LNCAP (cell line): ENCODE data around the gene ST8SIA2.

Experiments used
- TF ChIP-seq, protein P1 (sequence below): fragments of 450-650 bp; IDR thresholded peaks from 2 replicates; pipeline ENCODE4 v1.5.1; 2017; ENCODE audit warnings: mild to moderate bottlenecking

Gene ST8SIA2

DNA sequence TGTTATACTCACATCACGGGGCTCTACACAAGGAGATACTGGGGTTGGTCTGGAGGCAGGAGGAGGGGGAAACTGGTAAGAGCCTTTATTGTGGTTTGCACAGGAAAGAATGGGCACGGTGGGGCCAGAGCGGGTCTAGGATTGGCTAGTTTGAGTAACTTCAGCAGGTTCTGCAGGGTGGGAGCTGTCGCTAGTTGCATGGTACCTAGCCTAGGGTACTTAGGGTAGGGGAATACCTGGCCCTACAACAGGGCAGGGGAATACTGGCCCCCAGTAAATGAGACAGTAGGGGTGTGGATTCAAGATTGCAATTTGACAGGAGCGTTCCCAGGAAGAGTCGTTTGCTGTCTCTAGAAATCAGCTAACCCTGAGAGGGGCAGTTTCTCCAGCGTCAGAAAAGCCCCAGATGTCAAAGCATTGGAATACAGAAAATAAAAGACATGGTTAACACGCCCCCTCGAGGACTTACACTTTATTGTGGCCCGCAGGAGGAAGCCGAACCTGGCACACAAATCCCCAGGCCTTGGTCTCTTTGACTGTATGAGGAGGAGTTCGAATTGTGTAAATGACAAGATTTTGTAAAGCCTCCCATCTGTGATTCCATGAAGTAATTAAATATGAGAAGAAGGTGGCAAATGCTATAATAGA lies 32.0 kb downstream of the ST8SIA2 start:
- TF ChIP-seq, protein P1, sequence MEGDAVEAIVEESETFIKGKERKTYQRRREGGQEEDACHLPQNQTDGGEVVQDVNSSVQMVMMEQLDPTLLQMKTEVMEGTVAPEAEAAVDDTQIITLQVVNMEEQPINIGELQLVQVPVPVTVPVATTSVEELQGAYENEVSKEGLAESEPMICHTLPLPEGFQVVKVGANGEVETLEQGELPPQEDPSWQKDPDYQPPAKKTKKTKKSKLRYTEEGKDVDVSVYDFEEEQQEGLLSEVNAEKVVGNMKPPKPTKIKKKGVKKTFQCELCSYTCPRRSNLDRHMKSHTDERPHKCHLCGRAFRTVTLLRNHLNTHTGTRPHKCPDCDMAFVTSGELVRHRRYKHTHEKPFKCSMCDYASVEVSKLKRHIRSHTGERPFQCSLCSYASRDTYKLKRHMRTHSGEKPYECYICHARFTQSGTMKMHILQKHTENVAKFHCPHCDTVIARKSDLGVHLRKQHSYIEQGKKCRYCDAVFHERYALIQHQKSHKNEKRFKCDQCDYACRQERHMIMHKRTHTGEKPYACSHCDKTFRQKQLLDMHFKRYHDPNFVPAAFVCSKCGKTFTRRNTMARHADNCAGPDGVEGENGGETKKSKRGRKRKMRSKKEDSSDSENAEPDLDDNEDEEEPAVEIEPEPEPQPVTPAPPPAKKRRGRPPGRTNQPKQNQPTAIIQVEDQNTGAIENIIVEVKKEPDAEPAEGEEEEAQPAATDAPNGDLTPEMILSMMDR = no peak

DNA sequence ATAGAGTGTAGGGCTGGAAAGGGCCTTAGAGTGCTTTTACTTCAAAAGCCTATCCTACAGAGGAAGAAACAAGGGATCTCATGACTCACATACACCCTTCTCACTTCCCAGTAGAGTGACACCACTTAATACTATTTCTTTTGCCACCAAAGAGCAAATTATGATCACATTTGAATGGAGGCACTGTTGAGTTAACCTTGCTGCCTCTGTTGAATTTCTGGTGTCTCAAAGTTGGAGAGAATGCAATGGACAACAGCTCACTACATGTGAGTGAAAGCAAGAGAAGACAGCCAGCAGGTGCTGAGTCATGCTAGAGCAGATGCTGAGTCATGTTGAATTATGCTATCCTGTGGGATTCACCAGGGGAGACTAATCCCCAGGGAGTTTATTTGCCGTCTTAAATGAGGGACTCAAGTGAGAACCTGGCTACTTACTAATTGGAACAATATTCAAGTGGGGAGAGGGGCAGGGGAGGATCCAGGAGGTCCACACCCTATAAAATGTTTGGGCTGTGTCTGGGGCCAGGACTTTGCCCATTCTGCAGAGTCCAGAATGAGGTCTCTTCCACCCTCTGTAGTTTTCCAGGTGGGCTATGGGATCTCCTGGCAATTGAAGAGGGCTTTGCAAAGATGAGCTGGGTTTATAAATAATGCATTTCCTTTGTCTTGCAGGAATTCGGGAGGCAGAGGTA lies 35.8 kb downstream of the ST8SIA2 start:
- TF ChIP-seq, protein P1 = no peak

DNA sequence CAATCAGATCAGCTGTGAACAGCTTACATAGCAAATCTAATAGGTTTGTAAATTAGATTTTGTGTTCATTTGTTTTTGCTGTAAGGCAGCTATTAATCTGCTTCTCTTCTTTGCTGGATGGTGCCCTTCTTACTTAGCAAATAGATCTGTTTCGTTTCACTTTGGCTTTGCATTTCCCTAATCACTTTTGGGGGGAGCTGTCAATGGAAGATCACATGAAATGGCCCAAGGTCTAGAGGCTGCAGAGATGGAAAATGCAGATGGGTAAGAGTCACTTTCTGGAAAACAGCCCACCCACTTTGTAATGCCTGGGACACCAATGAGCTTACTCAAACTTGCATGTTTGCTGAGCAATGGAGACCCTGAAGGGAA lies 36.4 kb downstream of the ST8SIA2 start:
- TF ChIP-seq, protein P1 = no peak

DNA sequence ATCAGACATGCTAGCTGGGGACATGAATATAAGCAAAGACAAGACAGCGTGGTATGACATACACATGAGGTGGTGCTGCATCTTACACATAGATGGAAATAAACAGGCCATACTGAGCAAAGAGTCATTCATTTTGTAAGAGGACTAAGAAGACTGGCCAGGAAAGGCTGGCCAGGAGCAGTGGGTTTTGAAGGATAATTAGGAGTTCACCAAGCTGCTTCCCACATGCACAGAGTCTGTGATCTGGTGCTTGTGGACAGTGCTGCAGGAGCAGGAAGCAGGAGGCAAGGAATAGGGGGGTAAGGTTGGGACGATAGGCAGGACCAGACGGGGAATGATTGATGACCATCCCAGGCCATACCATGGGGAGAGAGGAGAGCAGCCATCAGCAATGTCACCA lies 41.5 kb downstream of the ST8SIA2 start:
- TF ChIP-seq, protein P1 = no peak

DNA sequence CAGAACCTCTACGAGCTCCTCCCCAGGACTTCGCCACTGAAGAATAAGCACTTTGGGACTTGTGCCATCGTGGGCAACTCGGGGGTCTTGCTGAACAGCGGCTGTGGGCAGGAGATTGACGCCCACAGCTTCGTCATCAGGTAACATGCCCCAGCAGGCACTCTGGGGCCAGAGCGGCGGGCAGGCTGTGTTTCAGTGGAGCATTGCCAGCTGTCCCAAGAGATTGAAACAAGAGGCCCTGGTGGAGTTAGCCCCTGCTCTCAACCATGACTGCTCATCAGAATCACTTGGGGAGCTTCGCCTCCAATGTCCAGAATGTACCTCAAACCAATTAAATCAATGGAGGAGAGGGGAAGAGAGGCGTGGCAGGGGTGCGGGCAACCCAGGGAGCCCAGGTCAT lies 44.8 kb downstream of the ST8SIA2 start:
- TF ChIP-seq, protein P1 = no peak

DNA sequence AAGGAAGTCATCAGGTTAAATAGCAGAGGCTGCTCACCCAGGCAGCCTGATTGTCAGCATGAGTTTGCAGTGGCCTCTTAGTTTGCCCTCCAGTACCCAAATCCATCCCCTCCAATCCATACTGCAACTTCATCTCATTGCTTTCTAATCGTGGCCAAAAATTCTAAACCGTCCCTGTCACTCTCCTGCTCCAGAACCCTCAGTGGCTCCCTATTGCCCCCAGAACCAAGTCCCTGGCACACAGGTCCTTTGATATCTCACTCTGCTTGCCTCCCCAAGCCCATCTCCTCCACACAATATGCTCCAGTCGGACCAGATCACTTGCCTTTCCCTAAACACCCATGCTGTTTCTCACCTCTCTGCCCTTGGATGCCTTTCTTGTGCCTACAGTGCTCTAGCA lies 49.7 kb downstream of the ST8SIA2 start:
- TF ChIP-seq, protein P1 = no peak

DNA sequence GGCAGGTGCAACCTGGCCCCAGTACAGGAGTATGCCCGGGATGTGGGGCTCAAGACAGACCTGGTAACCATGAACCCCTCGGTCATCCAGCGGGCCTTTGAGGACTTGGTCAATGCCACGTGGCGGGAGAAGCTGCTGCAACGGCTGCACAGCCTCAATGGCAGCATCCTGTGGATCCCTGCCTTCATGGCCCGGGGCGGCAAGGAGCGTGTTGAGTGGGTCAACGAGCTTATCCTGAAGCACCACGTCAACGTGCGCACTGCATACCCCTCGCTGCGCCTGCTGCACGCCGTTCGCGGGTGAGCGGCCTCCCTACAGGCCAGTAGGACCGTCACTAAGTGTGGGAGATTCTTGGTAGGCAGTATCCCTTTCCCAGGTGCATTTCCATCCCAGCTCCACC lies 51.0 kb downstream of the ST8SIA2 start:
- TF ChIP-seq, protein P1 = no peak
